Stimulated activated CD4-positive, alpha-beta T cell treated with anti-CD3 and anti-CD28 coated beads, Interleukin-1b, Interleukin-23, amount 100 ng/mL, for 48 hours (primary cell): ENCODE measurements around the gene TMEM107.
"Not testable (repeated sequence)": the region's sequence is repeated elsewhere in the genome, so short reads cannot be mapped to it uniquely, and the experiment has no call there.

Source experiments
- DNase-seq: peaks from one replicate; pipeline ENCODE4 v3.0.0-alpha.2; 2020

The TMEM107 gene

GRCh38 chr17:8176197-8176940 lies at the start of gene TMEM107:
TMEM107 (minus strand) TSS chr17:8176380; CDS start chr17:8176286, 94 bp downstream.
- DNase-seq: peak; percentile 87

GRCh38 chr17:8224891-8225812 lies 49.0 kb upstream of the TMEM107 start:
- no peak for DNase-seq

- DNase-seq: peak; percentile 65
Measured at GRCh38 chr17:8223356-8224126, 47.4 kb upstream of the TMEM107 start.

- peak; percentile 92 for DNase-seq
Measured at GRCh38 chr17:8222630-8223355, 46.6 kb upstream of the TMEM107 start.

- DNase-seq: no peak
Measured at GRCh38 chr17:8222380-8222629, 46.1 kb upstream of the TMEM107 start.

- DNase-seq: peak; percentile 89
Measured at GRCh38 chr17:8221663-8222379, 45.6 kb upstream of the TMEM107 start.

- DNase-seq: peak; percentile 94
Measured at GRCh38 chr17:8220783-8221662, 44.8 kb upstream of the TMEM107 start.

GRCh38 chr17:8214000-8214399 lies 37.8 kb upstream of the TMEM107 start:
- DNase-seq: not testable (repeated sequence)

GRCh38 chr17:8212312-8213180 lies 36.4 kb upstream of the TMEM107 start:
- DNase-seq: no peak

GRCh38 chr17:8210761-8211458 lies 34.7 kb upstream of the TMEM107 start:
- DNase-seq: peak; percentile 32

- peak; percentile 93 for DNase-seq
Measured at GRCh38 chr17:8209907-8210760, 34.0 kb upstream of the TMEM107 start, which contains the start of gene AURKB. AURKB (minus strand) TSS chr17:8210575; CDS start chr17:8210224, 351 bp downstream.

- DNase-seq: no peak
Measured at GRCh38 chr17:8206536-8206935, 30.4 kb upstream of the TMEM107 start.

GRCh38 chr17:8204761-8205555 lies 28.8 kb upstream of the TMEM107 start:
- DNase-seq: no peak

GRCh38 chr17:8192070-8192815 lies 16.1 kb upstream of the TMEM107 start:
- DNase-seq: peak; percentile 68

- no peak for DNase-seq
Measured at GRCh38 chr17:8190506-8190905, 14.3 kb upstream of the TMEM107 start.

GRCh38 chr17:8189711-8190477 lies 13.7 kb upstream of the TMEM107 start, which contains the start of gene BORCS6:
BORCS6 (minus strand) TSS chr17:8190180; CDS start chr17:8190140, 40 bp downstream.
- DNase-seq: peak; percentile 96
